ENCODE results near the gene TNS3.

GRCh38 chr7:47602272-47603004 is 20.5 kb upstream of the TNS3 start:
- TF ChIP-seq CTCF (IDR thresholded peaks at IDR 0.05) (no peak), POLR2A (IDR thresholded peaks at IDR 0.05) (no peak)
